Activated naive CD4-positive, alpha-beta T cell treated with anti-CD3 and anti-CD28 coated beads, Interleukin-2, amount 10 ng/mL, durations not matched to agents 7 days and 5 days (primary cell): ENCODE results near the gene HHIP.

Experiments used
- CTCF ChIA-PET: fragments of 350-600 bp; sonication (Branson Sonifier 250); formaldehyde crosslinking; loops from one replicate; lab custom pipeline; 2021; ENCODE audit warnings: antibody characterized with exemption; lab: Charles Lee
- DNase-seq: peaks from one replicate; pipeline ENCODE4 v3.0.0-alpha.2; 2020
- H3K27ac Mint-ChIP-seq: one replicate; pipeline ENCODE4 v1.8.0; 2021; ENCODE audit warnings: mild to moderate bottlenecking, moderate library complexity, mixed read lengths
- H3K27me3 Mint-ChIP-seq: one replicate; pipeline ENCODE4 v1.8.0; 2021; ENCODE audit warnings: mild to moderate bottlenecking, mixed read lengths
- H3K36me3 Mint-ChIP-seq: one replicate; pipeline ENCODE4 v1.8.0; 2021; ENCODE audit warnings: mixed read lengths
- H3K4me1 Mint-ChIP-seq: one replicate; pipeline ENCODE4 v1.8.0; 2021; ENCODE audit warnings: mixed read lengths
- H3K4me3 Mint-ChIP-seq: one replicate; pipeline ENCODE4 v1.8.0; 2021; ENCODE audit warnings: mild to moderate bottlenecking, moderate library complexity, mixed read lengths
- H3K9me3 Mint-ChIP-seq: one replicate; pipeline ENCODE4 v1.8.0; 2021; ENCODE audit warnings: mixed read lengths

The HHIP gene

GRCh38 chr4:144674711-144675110 lies 28.8 kb downstream of the HHIP start:
- CTCF ChIA-PET: no interaction called here
- Mint-ChIP-seq H3K36me3 (no peaks in the 10 kb centered on the region), H3K27me3 (no peaks in the 10 kb centered on the region), H3K4me3 (no peak overlapping the region), H3K4me1 (no peaks in the 10 kb centered on the region), H3K9me3 (no peaks in the 10 kb centered on the region), H3K27ac (no peak overlapping the region)
- DNase-seq: no peak

DNA sequence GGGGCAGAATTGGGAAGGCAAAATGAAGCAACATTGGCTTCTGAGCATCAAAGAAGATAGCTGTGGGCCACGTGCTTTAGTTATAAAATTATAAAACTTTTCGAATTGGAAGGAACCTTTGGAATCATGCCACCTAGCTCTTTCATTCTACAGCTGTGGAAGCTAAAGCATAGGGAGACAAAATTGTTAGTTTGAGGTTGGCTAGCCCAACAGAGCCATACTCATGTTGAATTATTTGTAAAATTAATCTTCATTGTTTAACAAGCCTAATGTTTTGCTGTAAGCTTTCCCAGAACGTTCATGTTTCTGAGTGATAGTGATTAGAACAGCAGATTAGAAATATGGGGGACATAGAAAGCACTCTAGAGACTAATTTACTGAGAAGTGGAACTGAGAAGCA lies 35.9 kb downstream of the HHIP start:
- Mint-ChIP-seq H3K27me3 (no peaks in the 10 kb centered on the region), H3K9me3 (no peaks in the 10 kb centered on the region), H3K27ac (no peak overlapping the region), H3K4me1 (no peaks in the 10 kb centered on the region), H3K4me3 (no peak overlapping the region), H3K36me3 (no peaks in the 10 kb centered on the region)
- CTCF ChIA-PET: no interaction called here
- no peak for DNase-seq

- no peak overlapping the region for H3K27ac Mint-ChIP-seq
- H3K4me3 Mint-ChIP-seq: no peak overlapping the region
- no peak for DNase-seq
- CTCF ChIA-PET: no interaction called here
- H3K9me3 Mint-ChIP-seq: no peaks in the 10 kb centered on the region
- no peaks in the 10 kb centered on the region for H3K36me3 Mint-ChIP-seq
- no peaks in the 10 kb centered on the region for H3K4me1 Mint-ChIP-seq
- H3K27me3 Mint-ChIP-seq: no peaks in the 10 kb centered on the region
These were observed 37.6 kb downstream of the HHIP start for GRCh38 chr4:144683516-144683915.

- Mint-ChIP-seq H3K36me3 (no peaks in the 10 kb centered on the region), H3K9me3 (no peaks in the 10 kb centered on the region), H3K4me1 (no peaks in the 10 kb centered on the region), H3K4me3 (no peak overlapping the region), H3K27ac (no peak overlapping the region), H3K27me3 (no peaks in the 10 kb centered on the region)
- DNase-seq: no peak
- CTCF ChIA-PET: no interaction called here
These were observed 40.0 kb downstream of the HHIP start for GRCh38 chr4:144685911-144686310.

- Mint-ChIP-seq H3K27ac (no peak overlapping the region), H3K36me3 (no peaks in the 10 kb centered on the region), H3K4me3 (no peak overlapping the region), H3K27me3 (no peaks in the 10 kb centered on the region), H3K9me3 (no peaks in the 10 kb centered on the region), H3K4me1 (no peaks in the 10 kb centered on the region)
- DNase-seq: no peak
- CTCF ChIA-PET: no interaction called here
These were observed 41.0 kb downstream of the HHIP start for GRCh38 chr4:144686921-144687320.

DNA sequence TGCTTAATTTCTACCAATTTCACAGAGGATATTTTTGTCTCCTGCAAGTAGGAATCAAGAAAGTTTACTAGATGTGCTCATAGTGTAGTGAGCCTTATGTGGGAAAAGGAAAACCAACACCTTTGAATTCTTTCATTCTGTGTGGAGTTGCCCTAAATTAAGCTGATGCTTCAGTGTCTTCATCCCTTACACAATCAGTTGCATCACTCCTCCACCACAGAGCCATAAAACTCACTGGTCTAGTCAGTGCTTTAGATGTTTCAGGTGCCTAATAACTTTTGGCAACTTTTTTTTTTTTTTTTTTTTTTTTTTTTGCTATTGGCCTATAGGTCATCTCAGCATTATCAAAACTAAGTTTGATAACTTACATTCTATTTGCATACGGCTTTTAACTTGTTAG lies 41.5 kb downstream of the HHIP start:
- CTCF ChIA-PET: no interaction called here
- no peak overlapping the region for H3K27ac Mint-ChIP-seq
- H3K4me1 Mint-ChIP-seq: no peaks in the 10 kb centered on the region
- H3K36me3 Mint-ChIP-seq: no peaks in the 10 kb centered on the region
- H3K9me3 Mint-ChIP-seq: no peaks in the 10 kb centered on the region
- no peak for DNase-seq
- H3K27me3 Mint-ChIP-seq: no peaks in the 10 kb centered on the region
- H3K4me3 Mint-ChIP-seq: no peak overlapping the region

DNA sequence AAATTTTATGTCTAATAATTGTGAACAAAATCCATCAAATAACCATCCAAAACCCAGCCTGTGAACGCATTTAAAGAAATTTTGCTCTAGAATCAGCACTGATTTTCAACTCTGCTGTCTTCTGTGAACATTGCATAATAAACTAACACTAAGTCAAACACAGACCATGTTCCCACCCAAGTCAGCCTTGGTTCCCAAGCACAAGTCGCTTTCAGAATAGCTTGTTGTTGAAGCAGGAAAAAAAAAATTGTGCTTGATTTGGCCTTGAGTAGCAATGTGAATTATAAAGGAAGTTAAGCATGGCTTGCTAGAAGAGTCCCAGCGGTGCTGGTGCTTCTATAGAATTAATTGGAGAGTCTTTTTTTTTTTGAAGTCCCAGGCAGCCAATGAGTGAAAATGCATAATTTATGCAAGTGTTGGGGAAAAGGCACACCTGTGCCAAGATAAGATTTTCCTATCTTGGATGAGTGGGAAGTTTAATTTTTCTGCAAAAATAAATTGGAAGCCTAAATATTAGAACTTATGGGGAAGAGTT lies 42.1 kb downstream of the HHIP start:
- H3K36me3 Mint-ChIP-seq: no peaks in the 10 kb centered on the region
- no peak overlapping the region for H3K27ac Mint-ChIP-seq
- no peaks in the 10 kb centered on the region for H3K27me3 Mint-ChIP-seq
- CTCF ChIA-PET: no interaction called here
- no peak for DNase-seq
- no peaks in the 10 kb centered on the region for H3K9me3 Mint-ChIP-seq
- H3K4me1 Mint-ChIP-seq: no peaks in the 10 kb centered on the region
- no peak overlapping the region for H3K4me3 Mint-ChIP-seq

GRCh38 chr4:144689125-144689524 lies 43.2 kb downstream of the HHIP start:
- H3K27ac Mint-ChIP-seq: no peak overlapping the region
- CTCF ChIA-PET: no interaction called here
- H3K36me3 Mint-ChIP-seq: no peaks in the 10 kb centered on the region

DNA sequence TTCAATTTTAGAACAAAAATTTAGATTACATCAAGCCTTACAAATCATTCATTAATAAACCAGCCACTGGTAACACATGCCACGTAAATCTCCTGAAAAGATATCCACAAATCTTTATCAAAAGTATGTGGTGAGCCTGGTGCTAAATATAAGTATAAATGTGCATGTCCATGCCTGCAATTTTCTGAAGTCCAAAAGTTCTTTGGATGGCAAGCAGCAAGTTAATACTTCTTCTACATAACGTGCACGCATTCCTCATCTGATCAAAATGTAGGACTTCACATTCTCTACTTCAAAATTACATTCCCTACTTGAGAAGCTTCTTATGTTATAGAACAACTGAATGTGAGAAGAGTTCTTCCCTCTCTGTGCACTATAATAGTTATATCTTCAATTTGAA lies 49.8 kb downstream of the HHIP start:
- DNase-seq: no peak
- no peaks in the 10 kb centered on the region for H3K27me3 Mint-ChIP-seq
- no peak overlapping the region for H3K4me3 Mint-ChIP-seq
- no peak overlapping the region for H3K27ac Mint-ChIP-seq
- H3K4me1 Mint-ChIP-seq: no peaks in the 10 kb centered on the region
- no peaks in the 10 kb centered on the region for H3K9me3 Mint-ChIP-seq
- H3K36me3 Mint-ChIP-seq: no peaks in the 10 kb centered on the region
- CTCF ChIA-PET: no interaction called here

More at GRCh38 chr4:144689125-144689524, 43.2 kb downstream of the HHIP start:
- Mint-ChIP-seq H3K9me3 (no peaks in the 10 kb centered on the region), H3K4me1 (no peaks in the 10 kb centered on the region), H3K27me3 (no peaks in the 10 kb centered on the region), H3K4me3 (no peak overlapping the region)
- no peak for DNase-seq

GRCh38 chr4:144696376-144696775 lies 50.4 kb downstream of the HHIP start:
- H3K4me3 Mint-ChIP-seq: no peak overlapping the region

GRCh38 chr4:144699565-144699964 lies 53.6 kb downstream of the HHIP start:
- Mint-ChIP-seq H3K27me3 (no peaks in the 10 kb centered on the region), H3K36me3 (no peaks in the 10 kb centered on the region), H3K4me1 (no peaks in the 10 kb centered on the region), H3K4me3 (no peak overlapping the region), H3K27ac (no peak overlapping the region), H3K9me3 (no peaks in the 10 kb centered on the region)
- CTCF ChIA-PET: no interaction called here
- no peak for DNase-seq

More at GRCh38 chr4:144696376-144696775, 50.4 kb downstream of the HHIP start:
- H3K27ac Mint-ChIP-seq: no peak overlapping the region
- H3K36me3 Mint-ChIP-seq: no peaks in the 10 kb centered on the region
- H3K27me3 Mint-ChIP-seq: no peaks in the 10 kb centered on the region
- H3K4me1 Mint-ChIP-seq: no peaks in the 10 kb centered on the region
- CTCF ChIA-PET: no interaction called here
- DNase-seq: no peak
- no peaks in the 10 kb centered on the region for H3K9me3 Mint-ChIP-seq

- no peaks in the 10 kb centered on the region for H3K9me3 Mint-ChIP-seq
- no peak for DNase-seq
- H3K27me3 Mint-ChIP-seq: no peaks in the 10 kb centered on the region
- no peaks in the 10 kb centered on the region for H3K36me3 Mint-ChIP-seq
- CTCF ChIA-PET: no interaction called here
- no peaks in the 10 kb centered on the region for H3K4me1 Mint-ChIP-seq
- no peak overlapping the region for H3K4me3 Mint-ChIP-seq
- H3K27ac Mint-ChIP-seq: no peak overlapping the region
These were observed 55.8 kb downstream of the HHIP start for GRCh38 chr4:144701683-144702233.

DNA sequence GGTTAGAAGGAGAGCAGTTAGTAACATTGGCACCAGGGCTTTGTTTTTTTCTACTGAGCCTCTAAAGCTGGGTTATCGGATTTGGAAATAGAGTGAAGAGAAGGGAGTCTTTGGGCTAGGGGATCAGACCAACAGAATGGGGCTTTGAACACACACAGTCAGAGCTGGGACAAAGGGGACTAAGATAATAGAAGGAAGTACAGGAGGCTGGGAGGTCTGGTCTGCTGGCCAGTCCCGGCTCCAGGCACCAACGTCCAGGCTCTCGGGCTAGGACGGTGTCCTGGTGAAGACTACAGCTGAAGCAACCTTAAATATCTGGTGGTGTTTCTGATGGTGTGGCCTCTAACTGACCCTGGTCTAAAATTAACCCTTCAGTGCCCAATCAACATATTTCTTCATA lies 57.5 kb downstream of the HHIP start:
- H3K9me3 Mint-ChIP-seq: no peaks in the 10 kb centered on the region
- no peak for DNase-seq
- no peaks in the 10 kb centered on the region for H3K36me3 Mint-ChIP-seq
- no peak overlapping the region for H3K27ac Mint-ChIP-seq
- no peaks in the 10 kb centered on the region for H3K4me1 Mint-ChIP-seq
- H3K27me3 Mint-ChIP-seq: no peaks in the 10 kb centered on the region
- CTCF ChIA-PET: no interaction called here
- no peak overlapping the region for H3K4me3 Mint-ChIP-seq

DNA sequence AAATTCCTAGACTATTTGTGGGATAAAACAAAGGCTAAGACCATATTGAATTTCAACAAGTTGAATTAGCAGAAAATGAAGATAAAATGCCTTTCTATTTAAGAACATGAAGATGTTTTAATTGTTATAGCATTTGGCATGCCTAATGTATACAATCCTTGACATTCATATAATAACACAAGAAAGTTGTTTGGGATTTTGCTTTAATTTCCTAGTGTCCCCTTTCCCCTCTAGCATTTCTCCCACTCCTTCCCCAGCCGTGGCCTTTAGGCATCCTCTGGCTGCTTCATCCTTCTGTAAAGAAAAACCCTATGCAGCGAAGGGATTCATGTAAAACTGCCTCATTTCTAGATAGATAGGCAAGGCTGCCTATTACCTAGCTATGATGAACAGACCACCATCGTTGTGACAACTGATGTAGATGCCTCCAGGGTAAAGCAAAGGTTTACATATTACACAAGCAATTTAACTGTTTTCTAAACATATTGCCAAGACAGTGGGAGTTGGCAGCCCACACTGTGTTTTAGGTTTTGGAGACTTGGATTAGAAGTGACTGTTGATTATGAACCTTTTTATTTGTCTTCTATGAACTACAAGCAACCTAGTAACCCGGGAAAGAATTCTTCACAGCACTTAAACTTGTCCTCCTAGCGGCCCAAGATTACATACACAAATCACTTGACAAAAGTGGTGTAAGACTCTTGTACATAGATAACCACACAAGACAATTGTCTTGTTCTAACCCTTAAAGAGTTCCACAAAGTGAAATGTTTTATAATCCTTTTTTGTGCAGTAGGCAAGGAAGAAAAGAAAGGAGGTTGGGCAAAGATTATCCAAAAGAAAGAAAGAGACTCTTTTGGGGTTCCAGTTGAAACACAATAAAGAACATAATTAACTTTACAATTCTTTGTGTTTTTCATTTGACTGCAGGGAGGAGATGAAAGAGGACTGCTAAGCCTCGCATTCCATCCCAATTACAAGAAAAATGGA lies 59.9 kb downstream of the HHIP start:
- no peaks in the 10 kb centered on the region for H3K36me3 Mint-ChIP-seq
- no peaks in the 10 kb centered on the region for H3K9me3 Mint-ChIP-seq
- no peak for DNase-seq
- H3K4me3 Mint-ChIP-seq: no peak overlapping the region
- no peak overlapping the region for H3K27ac Mint-ChIP-seq
- CTCF ChIA-PET: no interaction called here
- no peaks in the 10 kb centered on the region for H3K27me3 Mint-ChIP-seq
- H3K4me1 Mint-ChIP-seq: no peaks in the 10 kb centered on the region

- Mint-ChIP-seq H3K4me1 (no peaks in the 10 kb centered on the region), H3K36me3 (no peaks in the 10 kb centered on the region), H3K27me3 (no peaks in the 10 kb centered on the region), H3K9me3 (no peaks in the 10 kb centered on the region), H3K4me3 (no peak overlapping the region), H3K27ac (no peak overlapping the region)
- CTCF ChIA-PET: no interaction called here
- DNase-seq: no peak
These were observed 63.2 kb downstream of the HHIP start for GRCh38 chr4:144709159-144709558.
